ACC112 (cell line): Measurements from ENCODE around the gene EBF3.
A peak's percentile ranks its signal among the peaks of the same experiment; 100 is the strongest.

Source experiments
- H2AFZ ChIP-seq: fragments of 200-600 bp; sonication (generic); one replicate; pipeline ENCODE4 v1.6.0; 2017; ENCODE audit warnings: antibody characterized with exemption, low read length; ENCODE audit not compliant: unreplicated experiment
- H3K27ac ChIP-seq: fragments of 200-600 bp; sonication (generic); 2 replicates; pipeline ENCODE4 v1.5.1; 2014; ENCODE audit warnings: low read depth, mild to moderate bottlenecking, antibody characterized with exemption, low read length, moderate library complexity
- H3K27me3 ChIP-seq: fragments of 200-600 bp; sonication (generic); 2 replicates; pipeline ENCODE4 v1.6.1; 2014; ENCODE audit warnings: mild to moderate bottlenecking, antibody characterized with exemption, low read length, moderate library complexity, mixed read lengths; ENCODE audit not compliant: insufficient read depth
- H3K36me3 ChIP-seq: fragments of 200-600 bp; sonication (generic); 2 replicates; pipeline ENCODE4 v1.6.1; 2016; ENCODE audit warnings: mild to moderate bottlenecking, antibody characterized with exemption, low read length, moderate library complexity, mixed read lengths; ENCODE audit not compliant: insufficient read depth
- H3K4me1 ChIP-seq: fragments of 200-600 bp; sonication (generic); one replicate; pipeline ENCODE4 v1.6.1; 2016; ENCODE audit warnings: low read length, mixed read lengths; ENCODE audit not compliant: insufficient read depth, unreplicated experiment, control insufficient read depth
- H3K4me3 ChIP-seq: fragments of 200-600 bp; sonication (generic); 2 replicates; pipeline ENCODE4 v1.5.1; 2014; ENCODE audit warnings: mild to moderate bottlenecking, low read depth, low read length
- H3K79me2 ChIP-seq: fragments of 200-600 bp; sonication (generic); one replicate; pipeline ENCODE4 v1.6.0; 2016; ENCODE audit warnings: low read length; ENCODE audit not compliant: control insufficient read depth, unreplicated experiment, insufficient read depth

EBF3 gene

DNA sequence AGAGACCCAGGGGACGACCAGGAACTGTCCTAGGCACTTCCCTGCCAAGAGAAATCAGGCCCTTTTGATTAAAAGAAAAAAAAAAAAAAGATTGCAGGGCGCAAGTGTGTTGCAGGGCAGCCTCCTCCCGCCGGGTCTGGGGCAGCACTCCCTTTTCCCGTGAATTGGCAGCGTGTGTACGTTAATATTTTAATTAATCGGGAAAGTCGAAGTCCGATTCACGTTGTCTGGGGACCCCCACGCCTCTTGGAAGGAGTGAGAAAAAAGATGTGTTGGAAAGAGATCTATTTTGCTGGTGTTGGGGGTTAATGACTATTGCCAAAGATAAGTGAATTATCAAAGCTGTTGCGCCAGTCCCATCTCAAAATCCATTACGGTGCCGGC, 1.3 kb upstream of the EBF3 start:
- Histone ChIP-seq H3K27ac (no peak overlapping the region), H3K36me3 (no peaks in the 10 kb centered on the region), H3K4me3 (peak overlapping the region; percentile 77; the same call in 1 of the 2 replicates), H2AFZ (no peak overlapping the region), H3K27me3 (peaks cover 54% of the 10 kb centered on the region), H3K79me2 (peaks cover 25% of the 10 kb centered on the region), H3K4me1 (no peaks in the 10 kb centered on the region)

DNA sequence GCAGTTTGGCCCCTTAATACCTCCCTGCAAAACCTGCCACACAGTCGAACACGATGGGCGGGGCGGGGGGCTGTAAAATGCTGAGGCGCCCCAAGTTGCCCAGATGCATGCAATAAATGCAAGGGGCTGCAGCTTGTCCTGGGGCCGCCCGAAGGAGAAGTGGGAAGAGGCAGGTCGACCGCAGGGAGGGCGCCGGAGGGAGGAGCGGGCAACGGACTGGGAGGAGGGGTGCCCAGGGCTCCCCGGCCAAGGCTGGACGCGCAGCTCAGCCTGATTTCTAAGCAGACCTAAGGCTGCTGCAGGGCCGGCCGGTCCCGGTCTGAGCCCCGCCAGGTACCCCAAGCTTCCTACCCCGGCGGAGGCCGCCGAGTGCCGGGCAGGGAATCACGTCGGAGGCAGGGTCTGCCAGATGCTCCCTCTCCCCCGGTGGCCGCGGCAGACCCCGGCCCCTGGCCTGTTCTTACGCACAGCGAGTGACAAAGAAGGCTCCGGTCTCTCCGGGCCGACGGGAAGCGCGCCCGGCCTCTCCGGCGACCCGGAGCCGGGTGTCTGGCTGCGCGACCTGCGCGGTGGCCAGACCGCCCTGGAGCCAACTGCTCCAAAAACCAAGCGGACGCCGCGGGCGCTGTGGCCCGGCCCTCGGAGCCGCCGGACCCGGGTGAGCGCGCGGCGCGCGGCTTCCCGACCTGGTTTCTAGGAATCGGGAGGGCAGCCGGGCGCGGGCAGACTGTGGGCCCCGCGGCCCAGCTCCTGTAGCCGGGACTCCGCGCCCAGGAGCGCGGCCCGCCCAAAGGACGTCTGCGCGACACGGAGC, 744 bp upstream of the EBF3 start:
- no peak overlapping the region for H3K27ac ChIP-seq
- no peaks in the 10 kb centered on the region for H3K4me1 ChIP-seq
- peak overlapping the region; percentile 66 for H2AFZ ChIP-seq
- H3K79me2 ChIP-seq = peaks cover 31% of the 10 kb centered on the region
- no peaks in the 10 kb centered on the region for H3K36me3 ChIP-seq
- peak overlapping the region; percentile 77 for H3K4me3 ChIP-seq
- peaks cover 48% of the 10 kb centered on the region for H3K27me3 ChIP-seq

DNA sequence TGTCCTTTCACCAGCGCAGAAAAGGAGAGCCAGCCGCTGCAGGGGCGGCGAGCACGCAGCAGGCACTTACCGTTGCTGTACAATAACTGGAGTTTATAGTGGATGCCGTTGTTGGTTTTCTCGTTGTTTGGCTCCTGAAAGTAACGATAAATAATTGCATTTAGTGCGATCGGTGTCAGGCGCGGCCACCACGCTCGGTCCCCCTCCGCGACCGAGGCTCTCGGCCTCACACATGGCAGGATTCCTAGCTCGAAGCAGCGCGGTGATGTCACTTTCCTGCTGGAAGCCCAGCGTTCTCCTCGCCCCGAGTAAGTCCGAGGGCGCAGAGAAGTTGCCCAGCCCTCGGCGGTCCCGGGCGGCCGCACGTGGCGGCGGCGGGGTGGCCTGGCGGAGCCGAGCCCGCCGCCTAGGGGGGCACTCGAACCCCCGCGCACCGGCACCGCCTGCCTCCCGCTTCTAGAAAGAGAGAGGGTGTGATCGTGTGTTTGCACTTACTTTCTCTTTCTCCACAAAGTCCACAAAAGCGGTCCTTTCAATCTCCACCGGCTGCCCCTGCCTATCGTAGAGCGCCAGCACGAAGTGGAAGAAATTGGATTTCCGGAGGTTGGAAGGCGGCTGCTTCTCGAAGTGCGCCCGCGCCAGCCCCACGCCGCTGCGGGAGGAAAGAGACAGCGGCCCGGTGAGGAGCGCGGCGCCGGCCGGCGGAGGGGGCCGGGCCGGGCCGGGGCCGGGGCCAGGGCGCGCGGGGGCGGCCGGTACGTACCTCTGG, 1.0 kb downstream of the EBF3 start:
- H3K27me3 ChIP-seq = peaks cover 31% of the 10 kb centered on the region
- H3K4me3 ChIP-seq = peak overlapping the region; percentile 96
- peak overlapping the region; percentile 86 for H2AFZ ChIP-seq

GRCh38 chr10:129962031-129962871, 1.8 kb downstream of the EBF3 start:
- H2AFZ ChIP-seq = peak overlapping the region; percentile 37
- no peaks in the 10 kb centered on the region for H3K36me3 ChIP-seq
- peak overlapping the region; percentile 59 for H3K27ac ChIP-seq
- H3K79me2 ChIP-seq = peaks cover 54% of the 10 kb centered on the region
- H3K4me3 ChIP-seq = peak overlapping the region; percentile 96
- H3K4me1 ChIP-seq = peaks cover 4% of the 10 kb centered on the region
- H3K27me3 ChIP-seq = peaks cover 23% of the 10 kb centered on the region

More for the DNA sequence above, 1.0 kb downstream of the EBF3 start:
- H3K27ac ChIP-seq = peak overlapping the region; percentile 59
- H3K4me1 ChIP-seq = no peaks in the 10 kb centered on the region
- no peaks in the 10 kb centered on the region for H3K36me3 ChIP-seq
- peaks cover 47% of the 10 kb centered on the region for H3K79me2 ChIP-seq

GRCh38 chr10:129961157-129961701, 2.8 kb downstream of the EBF3 start:
- Histone ChIP-seq H3K27me3 (peaks cover 12% of the 10 kb centered on the region), H3K4me3 (peak overlapping the region; percentile 96)

GRCh38 chr10:129960481-129961156, 3.5 kb downstream of the EBF3 start:
- Histone ChIP-seq H3K79me2 (peaks cover 67% of the 10 kb centered on the region), H3K27ac (peak overlapping the region; percentile 59), H3K27me3 (peaks cover 6% of the 10 kb centered on the region), H3K36me3 (no peaks in the 10 kb centered on the region), H2AFZ (peak overlapping the region; percentile 72), H3K4me3 (peak overlapping the region; percentile 96), H3K4me1 (peaks cover 7% of the 10 kb centered on the region)

More at GRCh38 chr10:129961157-129961701, 2.8 kb downstream of the EBF3 start:
- H3K27ac ChIP-seq = peak overlapping the region; percentile 59
- H3K79me2 ChIP-seq = peaks cover 65% of the 10 kb centered on the region
- H3K36me3 ChIP-seq = no peaks in the 10 kb centered on the region
- H3K4me1 ChIP-seq = peaks cover 4% of the 10 kb centered on the region
- peak overlapping the region; percentile 37 for H2AFZ ChIP-seq

DNA sequence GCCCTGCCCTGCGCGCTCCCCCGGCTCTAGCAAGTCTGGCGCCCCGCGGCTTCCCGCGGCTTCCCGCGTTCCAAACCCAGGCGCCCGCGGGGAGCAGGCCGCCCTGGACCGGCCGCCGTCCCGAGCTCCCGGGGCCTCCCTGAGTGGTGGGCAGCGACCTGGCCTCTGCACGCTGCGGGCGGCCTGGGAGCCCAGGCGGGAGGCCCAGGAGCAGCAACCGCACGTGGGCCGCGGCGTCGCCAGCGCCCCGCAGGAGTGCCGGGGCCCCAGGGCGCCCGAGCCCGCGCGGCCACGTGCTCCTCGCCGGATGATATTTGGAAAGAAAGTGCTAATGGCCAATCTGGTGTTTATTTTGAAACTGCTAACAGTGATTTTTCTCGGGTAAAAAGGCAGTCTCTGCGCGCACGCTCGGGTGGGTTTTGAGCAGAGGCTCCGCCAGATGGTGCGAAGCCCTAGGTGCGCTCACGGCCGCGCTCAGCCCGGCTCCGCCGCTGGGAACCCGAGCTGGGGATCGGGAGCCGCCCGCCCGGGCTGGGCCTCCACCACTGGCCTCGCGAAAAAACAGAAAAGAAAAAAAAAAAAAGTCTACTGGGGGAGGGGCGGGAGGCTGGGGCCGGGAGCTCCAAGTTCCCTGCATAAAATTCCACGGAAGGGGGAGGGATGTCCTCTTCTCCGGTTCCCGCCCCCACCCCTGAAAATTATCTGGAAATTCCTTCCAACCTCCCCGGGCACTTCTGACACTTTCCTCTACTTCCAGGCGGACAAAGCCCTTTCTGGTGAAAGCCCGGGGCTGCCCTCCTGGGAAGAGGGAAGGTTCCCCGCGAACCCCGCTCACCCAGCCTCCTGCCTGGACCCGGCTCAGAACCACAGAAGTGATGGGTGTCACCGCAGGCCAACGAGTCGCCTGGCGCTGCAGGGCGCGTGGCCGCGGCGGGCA, 4.3 kb downstream of the EBF3 start:
- Histone ChIP-seq H3K27me3 (no peaks in the 10 kb centered on the region; the same call in 1 of the 2 replicates), H3K4me1 (peaks cover 14% of the 10 kb centered on the region), H2AFZ (peak overlapping the region; percentile 72), H3K79me2 (peaks cover 74% of the 10 kb centered on the region), H3K27ac (peak overlapping the region; percentile 59), H3K36me3 (no peaks in the 10 kb centered on the region), H3K4me3 (peak overlapping the region; percentile 96)

- Histone ChIP-seq H3K36me3 (no peaks in the 10 kb centered on the region), H2AFZ (peak overlapping the region; percentile 72), H3K4me1 (peaks cover 16% of the 10 kb centered on the region), H3K27ac (peak overlapping the region; percentile 59), H3K4me3 (peak overlapping the region; percentile 96), H3K79me2 (peaks cover 83% of the 10 kb centered on the region), H3K27me3 (no peaks in the 10 kb centered on the region)
Observed at GRCh38 chr10:129958629-129959543, 5.2 kb downstream of the EBF3 start.
